ENCODE measurements around the gene PIK3R2. TPM values are rescaled to one million over a fixed set of nuclear protein-coding genes. Genes with fewer than 3 reads are reported as not detected.

PIK3R2 gene
- polyA plus RNA-seq, 1 experiment, result 19.7 TPM

- no peak for TF ChIP-seq CTCF (IDR thresholded peaks at IDR 0.05; ENCODE audit: low read depth, low read length)
- CTCF ChIA-PET, result interaction anchor here (0.7 to 2.6 kb wide), 9 partner anchors 8 to 112 kb away, joined by 3 to 12 read pairs (median 5); no protein-coding TSS in a partner anchor
- Histone ChIP-seq H3K27me3 (ENCODE audit: control insufficient read depth, insufficient read depth, low read length) (peaks cover 9% of the 10 kb centered on the region), H3K9me3 (ENCODE audit: control insufficient read depth, insufficient read depth, low read length) (no peaks in the 10 kb centered on the region), H3K4me3 (ENCODE audit: low read depth, low read length) (no peak overlapping the region), H3K27ac (ENCODE audit: low read depth, low read length) (no peak overlapping the region)
- POLR2A ChIA-PET, result no interaction called here
- DNase-seq (ENCODE audit: low read depth, low spot score), result no peak
Measured at GRCh38 chr19:18183529-18183928, 30.6 kb downstream of the PIK3R2 start.

GRCh38 chr19:18185538-18185937, 32.6 kb downstream of the PIK3R2 start:
- POLR2A ChIA-PET, result no interaction called here
- no peak for DNase-seq (ENCODE audit: low read depth, low spot score)
- Histone ChIP-seq H3K9me3 (ENCODE audit: control insufficient read depth, insufficient read depth, low read length) (no peaks in the 10 kb centered on the region), H3K4me3 (ENCODE audit: low read depth, low read length) (no peak overlapping the region), H3K27me3 (ENCODE audit: control insufficient read depth, insufficient read depth, low read length) (peaks cover 9% of the 10 kb centered on the region), H3K27ac (ENCODE audit: low read depth, low read length) (no peak overlapping the region)
- CTCF ChIA-PET, result interaction anchor here (0.6 to 3.2 kb wide), 3 partner anchors 24 to 130 kb away, joined by 3 to 14 read pairs (median 3); no protein-coding TSS in a partner anchor
- TF ChIP-seq CTCF (IDR thresholded peaks at IDR 0.05; ENCODE audit: low read depth, low read length), result no peak

- Histone ChIP-seq H3K27ac (ENCODE audit: low read depth, low read length) (no peak overlapping the region), H3K27me3 (ENCODE audit: control insufficient read depth, insufficient read depth, low read length) (no peaks in the 10 kb centered on the region), H3K9me3 (ENCODE audit: control insufficient read depth, insufficient read depth, low read length) (no peaks in the 10 kb centered on the region; the same call in 1 of the 2 replicates), H3K4me3 (ENCODE audit: low read depth, low read length) (no peak overlapping the region)
- TF ChIP-seq CTCF (IDR thresholded peaks at IDR 0.05; ENCODE audit: low read depth, low read length), result no peak
- CTCF ChIA-PET, result no interaction called here
- no peak for DNase-seq (ENCODE audit: low read depth, low spot score)
- POLR2A ChIA-PET, result no interaction called here
Measured at GRCh38 chr19:18190278-18190677, 37.3 kb downstream of the PIK3R2 start.

GRCh38 chr19:18191640-18192062, 38.7 kb downstream of the PIK3R2 start:
- no peak for DNase-seq (ENCODE audit: low read depth, low spot score)
- Histone ChIP-seq H3K27ac (ENCODE audit: low read depth, low read length) (peak overlapping the region; percentile 90), H3K27me3 (ENCODE audit: control insufficient read depth, insufficient read depth, low read length) (no peaks in the 10 kb centered on the region), H3K9me3 (ENCODE audit: control insufficient read depth, insufficient read depth, low read length) (no peaks in the 10 kb centered on the region; the same call in 1 of the 2 replicates), H3K4me3 (ENCODE audit: low read depth, low read length) (peak overlapping the region; percentile 76)
- ChIA-PET POLR2A (interaction anchor here (1.8 to 4.5 kb wide), 3 partner anchors 13 to 194 kb away, joined by 3 to 30 read pairs (median 21); partner anchors contain the start of genes GDF15, JUND and RAB3A), CTCF (interaction anchor here (0.5 to 4.1 kb wide), 20 partner anchors 9 to 150 kb away, joined by 3 to 99 read pairs (median 5); partner anchors contain the start of gene RAB3A)
- no peak for TF ChIP-seq CTCF (IDR thresholded peaks at IDR 0.05; ENCODE audit: low read depth, low read length)

GRCh38 chr19:18192673-18193387, 39.9 kb downstream of the PIK3R2 start, which contains the start of gene MPV17L2:
Gene MPV17L2, plus strand, starts transcription at chr19:18193218. Its CDS starts 64 bp downstream, at chr19:18193282.
- no peaks in the 10 kb centered on the region; the same call in 1 of the 2 replicates for H3K9me3 ChIP-seq (ENCODE audit: control insufficient read depth, insufficient read depth, low read length)
- H3K27ac ChIP-seq (ENCODE audit: low read depth, low read length), result peak within 1 kb of the TSS; percentile 90
- ChIA-PET CTCF (interaction anchor here (0.7 to 4.1 kb wide), 14 partner anchors 10 to 209 kb away, joined by 3 to 99 read pairs (median 6); partner anchors contain the start of gene RAB3A), POLR2A (interaction anchor here (0.6 to 4.5 kb wide), 13 partner anchors 11 to 517 kb away, joined by 3 to 30 read pairs (median 4); partner anchors contain the start of genes GDF15, JUND and RAB3A)
- DNase-seq (ENCODE audit: low read depth, low spot score), result peak; percentile 100
- H3K27me3 ChIP-seq (ENCODE audit: control insufficient read depth, insufficient read depth, low read length), result no peaks in the 10 kb centered on the region
- peak within 1 kb of the TSS; percentile 84 for H3K4me3 ChIP-seq (ENCODE audit: low read depth, low read length)
- TF ChIP-seq CTCF (IDR thresholded peaks at IDR 0.05; ENCODE audit: low read depth, low read length), result no peak
